H1 (cell line): ENCODE measurements around the gene PRODH. TPM values are rescaled to one million over a fixed set of nuclear protein-coding genes. Genes with fewer than 3 reads are reported as not detected.

Source experiments
- CTCF ChIA-PET: fragments of 300-600 bp; sonication (Branson Sonifier 250); formaldehyde crosslinking; loops from one replicate; lab custom pipeline; 2021; ENCODE audit not compliant: partially characterized antibody; lab: Charles Lee
- POLR2A ChIA-PET: fragments of 300-600 bp; sonication (Branson Sonifier 250); formaldehyde crosslinking; loops from one replicate; lab custom pipeline; 2021; ENCODE audit warnings: inconsistent platforms; ENCODE audit not compliant: partially characterized antibody; lab: Charles Lee
- DNase-seq, 2 experiments: peaks; one replicate each; pipeline versions ENCODE4 v3.0.0 to v3.0.0-alpha.2; 2010 to 2022; ENCODE audit warnings: low spot score in 2 of 2, low read depth in 1 of 2, mixed read lengths in 1 of 2
- FAIRE-seq: peaks from 2 replicates; lab custom pipeline; 2011; peaks lifted over from hg19 to GRCh38; lab: Jason Lieb, UNC
- H2AFZ ChIP-seq: 2 replicates; pipeline ENCODE4 v1.8.1; 2012; ENCODE audit warnings: low read length, inconsistent platforms
- H2AK5ac ChIP-seq: 2 replicates; pipeline ENCODE4 v1.6.1; 2013; ENCODE audit warnings: low read depth, low read length
- H2BK120ac ChIP-seq: replicated peaks from 2 replicates; pipeline ENCODE3; 2013; ENCODE audit warnings: low read depth, low read length, inconsistent platforms
- H2BK12ac ChIP-seq: 2 replicates; pipeline ENCODE4 v1.6.1; 2013; ENCODE audit warnings: low read depth, low read length
- H2BK15ac ChIP-seq: 2 replicates; pipeline ENCODE4 v1.6.1; 2013; ENCODE audit warnings: low read length
- H2BK20ac ChIP-seq: 2 replicates; pipeline ENCODE4 v1.6.1; 2013; ENCODE audit warnings: low read length
- H2BK5ac ChIP-seq: 2 replicates; pipeline ENCODE4 v1.6.1; 2013; ENCODE audit warnings: low read depth, low read length
- H3K14ac ChIP-seq: 2 replicates; pipeline ENCODE4 v1.6.1; 2013; ENCODE audit warnings: inconsistent platforms; ENCODE audit not compliant: insufficient read length
- H3K18ac ChIP-seq: 2 replicates; pipeline ENCODE4 v1.6.1; 2013; ENCODE audit warnings: low read length; ENCODE audit errors: extremely low read depth
- H3K23ac ChIP-seq: 2 replicates; pipeline ENCODE4 v1.6.1; 2013; ENCODE audit warnings: inconsistent platforms; ENCODE audit not compliant: insufficient read length
- H3K23me2 ChIP-seq: 2 replicates; pipeline ENCODE4 v1.6.1; 2013; ENCODE audit warnings: low read depth, low read length
- H3K27ac ChIP-seq: 2 replicates; pipeline ENCODE4 v1.6.1; 2011; ENCODE audit warnings: low read depth, low read length, inconsistent platforms
- H3K27me3 ChIP-seq, 4 experiments: replicated peaks in 1 of 4; 1 replicate in 1 of 4; 2 replicates in 3 of 4; pipeline versions ENCODE4 v1.6.1 to v1.8.1; 2011 to 2013; ENCODE audit warnings: low read length in 3 of 4, mild to moderate bottlenecking in 3 of 4, inconsistent platforms in 2 of 4, mixed read lengths in 2 of 4, moderate library complexity in 1 of 4; ENCODE audit not compliant: control insufficient read depth in 3 of 4, insufficient read depth in 3 of 4; ENCODE audit errors: extremely low read depth in 1 of 4
- H3K36me3 ChIP-seq, 4 experiments: 2 replicates each; pipeline versions ENCODE4 v1.6.1 to v1.8.1; 2011 to 2013; ENCODE audit warnings: mild to moderate bottlenecking in 4 of 4, low read length in 3 of 4, moderate library complexity in 2 of 4, control low read depth in 1 of 4, inconsistent platforms in 1 of 4; ENCODE audit not compliant: insufficient read depth in 4 of 4, control insufficient read depth in 2 of 4
- H3K4ac ChIP-seq: replicated peaks from 2 replicates; pipeline ENCODE3; 2013; ENCODE audit warnings: low read length, low read depth, mixed read lengths, inconsistent platforms; ENCODE audit not compliant: insufficient read length
- H3K4me1 ChIP-seq, 4 experiments: replicated peaks in 1 of 4; 1 replicate in 1 of 4; 2 replicates in 3 of 4; pipeline versions ENCODE4 v1.6.1 to v1.8.1; 2011 to 2013; ENCODE audit warnings: low read length in 3 of 4, inconsistent platforms in 2 of 4, mixed read lengths in 1 of 4; ENCODE audit not compliant: insufficient read depth in 4 of 4, control insufficient read depth in 3 of 4
- H3K4me2 ChIP-seq, 2 experiments: 2 replicates each; pipeline versions ENCODE4 v1.6.1 to v1.8.1; 2011 to 2013; ENCODE audit warnings: low read depth in 2 of 2, low read length in 2 of 2, control low read depth in 1 of 2, inconsistent platforms in 1 of 2, mild to moderate bottlenecking in 1 of 2; ENCODE audit not compliant: insufficient read depth in 1 of 2
- H3K4me3 ChIP-seq, 4 experiments: fragments of 200-600, 300-600 bp in 1 of 4; sonication (generic), shearing (Covaris generic), sonication (Bioruptor Twin) in 1 of 4; 2 replicates each; pipeline versions ENCODE4 v1.5.1 to v1.8.1; 2011 to 2016; ENCODE audit warnings: low read length in 4 of 4, low read depth in 3 of 4, control low read depth in 2 of 4, inconsistent platforms in 2 of 4, mild to moderate bottlenecking in 2 of 4, mixed read lengths in 1 of 4, moderate library complexity in 1 of 4; ENCODE audit not compliant: insufficient read depth in 2 of 4; ENCODE audit errors: extremely low read depth in 1 of 4
- H3K56ac ChIP-seq: replicated peaks from 2 replicates; pipeline ENCODE3; 2013; ENCODE audit warnings: low read depth, mild to moderate bottlenecking, mixed read lengths, low read length, inconsistent platforms; ENCODE audit not compliant: insufficient read length
- H3K79me1 ChIP-seq: 2 replicates; pipeline ENCODE4 v1.6.1; 2013; ENCODE audit warnings: low read depth, low read length, control low read depth
- H3K79me2 ChIP-seq, 2 experiments: 2 replicates each; pipeline versions ENCODE4 v1.6.1 to v1.8.1; 2012 to 2013; ENCODE audit warnings: low read length in 2 of 2, mild to moderate bottlenecking in 2 of 2, inconsistent platforms in 1 of 2; ENCODE audit not compliant: insufficient read depth in 2 of 2, control insufficient read depth in 1 of 2
- H3K9ac ChIP-seq, 4 experiments: replicated peaks in 1 of 4; 1 replicate in 1 of 4; 2 replicates in 3 of 4; pipeline versions ENCODE4 v1.6.1 to v1.8.1; 2011 to 2013; ENCODE audit warnings: low read depth in 3 of 4, low read length in 3 of 4, control low read depth in 2 of 4, mild to moderate bottlenecking in 2 of 4, moderate library complexity in 2 of 4, inconsistent platforms in 1 of 4; ENCODE audit errors: extremely low read depth in 1 of 4
- H3K9me3 ChIP-seq, 2 experiments: 2 replicates each; pipeline versions ENCODE4 v1.6.1 to v1.8.1; 2012 to 2013; ENCODE audit warnings: mild to moderate bottlenecking in 2 of 2, moderate library complexity in 2 of 2, control low read depth in 1 of 2, inconsistent platforms in 1 of 2, low read depth in 1 of 2, low read length in 1 of 2, mixed read lengths in 1 of 2; ENCODE audit not compliant: insufficient read depth in 2 of 2
- H4K20me1 ChIP-seq, 2 experiments: replicated peaks in 1 of 2; 2 replicates each; pipeline versions ENCODE3 to v1.8.1; 2011 to 2013; ENCODE audit warnings: inconsistent platforms in 2 of 2, low read length in 2 of 2, mild to moderate bottlenecking in 1 of 2; ENCODE audit not compliant: insufficient read depth in 2 of 2, control insufficient read depth in 1 of 2
- H4K5ac ChIP-seq: 2 replicates; pipeline ENCODE4 v1.6.1; 2013; ENCODE audit warnings: low read length, low read depth, mixed read lengths, inconsistent platforms; ENCODE audit not compliant: insufficient read length
- H4K8ac ChIP-seq: 2 replicates; pipeline ENCODE4 v1.8.0; 2013; ENCODE audit warnings: mild to moderate bottlenecking, moderate library complexity, low read length, inconsistent platforms; ENCODE audit not compliant: insufficient read depth; ENCODE audit errors: extremely low read depth
- H4K91ac ChIP-seq: replicated peaks from 2 replicates; pipeline ENCODE3; 2013; ENCODE audit warnings: low read length, mixed read lengths, inconsistent platforms; ENCODE audit not compliant: insufficient read length
- EGR1 ChIP-seq: IDR thresholded peaks from 2 replicates; pipeline ENCODE4 v1.6.1; 2011; ENCODE audit warnings: low read depth, low read length, borderline replicate concordance
- JUND ChIP-seq: IDR thresholded peaks from 2 replicates; pipeline ENCODE4 v1.6.1; 2011; ENCODE audit warnings: mild to moderate bottlenecking, improper control_type of control experiment, low read length
- RNF2 ChIP-seq: fragments of 200-900, 300-1000 bp; sonication (generic); IDR thresholded peaks from 2 replicates; pipeline ENCODE4 v1.7.1; 2016; ENCODE audit warnings: borderline replicate concordance, low read depth, mild to moderate bottlenecking, antibody characterized with exemption, low read length; ENCODE audit not compliant: poor library complexity, severe bottlenecking; ENCODE audit errors: missing control alignments
- SP1 ChIP-seq: IDR thresholded peaks from 2 replicates; pipeline ENCODE4 v1.6.1; 2011; ENCODE audit warnings: low read depth, low read length
- SUZ12 ChIP-seq: fragments of 200-600 bp; sonication (generic); IDR thresholded peaks from 2 replicates; pipeline ENCODE4 v1.6.1; 2012; ENCODE audit warnings: mild to moderate bottlenecking, inconsistent platforms, low read length, moderate library complexity, mixed read lengths
- TAF1 ChIP-seq: IDR thresholded peaks from 2 replicates; pipeline ENCODE4 v1.6.1; 2011; ENCODE audit warnings: mild to moderate bottlenecking, low read depth, low read length
- WGBS, 2 experiments: shearing (Covaris generic) in 1 of 2; methylation state at CpG; one replicate each; pipeline versions ENCODE4 v1.1.6 to v1.1.7; 2013 to 2015; ENCODE audit warnings: low lambda C conversion rate in 2 of 2, mixed read lengths in 2 of 2, inconsistent platforms in 1 of 2, low coverage in 1 of 2, missing lambda C conversion rate in 1 of 2; ENCODE audit not compliant: insufficient replicate concordance in 2 of 2, insufficient coverage in 1 of 2, insufficient read length in 1 of 2; ENCODE audit errors: extremely low coverage in 1 of 2, missing lambda C conversion rate in 1 of 2; 5-methylcytosine and 5-hydroxymethylcytosine counted together
- polyA plus RNA-seq, 7 experiments: library from polyadenylated mRNA; depleted of rRNA in 3 of 7; stranded (reverse) in 5 of 7; unstranded in 2 of 7; fragments of >200 nt in 5 of 7; fragments of 200-250 nt in 2 of 7; gene quantifications; 1 replicate in 5 of 7; 2 replicates in 1 of 7; 4 replicates in 1 of 7; pipeline versions ENCODE4 v1.2.1 to v1.2.3, GENCODE V29; 2011 to 2013; ENCODE audit warnings: missing spikeins in 2 of 7, mixed read lengths in 2 of 7
- total RNA-seq: library from RNA; stranded (reverse); fragmentation: NEBNext Ultra II Directional; extraction: Animal tissue kit (Norgen Biotek cat#: 25700); gene quantifications from 2 replicates; pipeline ENCODE4 v1.2.1, GENCODE V29; 2021

Gene PRODH
- total and polyA plus RNA-seq, 2 of the 8 experiments (the other 6 are each of a cell fraction or from before 2014, with no cell fraction given): 27.6 to 45.6 TPM

DNA sequence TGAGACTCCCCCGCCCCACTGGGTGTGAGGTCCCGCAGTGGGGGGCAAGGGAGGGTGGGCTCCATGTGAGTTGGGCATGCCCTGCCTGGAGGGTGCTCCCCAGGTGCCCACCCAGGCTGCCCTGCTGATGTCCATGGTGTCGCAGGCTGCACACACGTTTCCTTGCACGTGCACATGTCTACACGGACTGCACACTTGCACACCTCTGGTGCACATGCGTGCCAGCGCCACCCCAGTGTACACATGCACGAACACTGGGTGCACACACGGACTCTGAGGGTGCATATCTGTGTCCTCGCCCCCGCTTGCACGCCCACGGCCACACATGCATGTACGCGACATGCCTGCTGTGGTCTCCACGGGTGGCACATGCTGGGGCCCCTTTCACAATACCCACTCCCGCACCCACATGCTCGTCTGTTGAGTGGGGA lies 35.2 kb upstream of the PRODH start:
- H3K14ac ChIP-seq: no peak overlapping the region
- no peak overlapping the region; the same call in 1 of the 2 replicates for H2BK5ac ChIP-seq
- DNase-seq (no peak), FAIRE-seq (no peak)
- H3K9ac ChIP-seq: no peak overlapping the region; a peak in 1 of 7 replicates
- H3K27me3 ChIP-seq: no peaks in the 10 kb centered on the region
- peaks cover 0 to 13% (median 8%) of the 10 kb centered on the region in 4 experiments; a peak in 6 of 7 replicates for H3K4me1 ChIP-seq
- no peaks in the 10 kb centered on the region; a peak in 1 of 4 replicates for H3K79me2 ChIP-seq
- peak overlapping the region; percentile 90; the same call in 1 of the 2 replicates for H2BK12ac ChIP-seq
- H2BK120ac ChIP-seq: no peak overlapping the region
- H2BK15ac ChIP-seq: peak overlapping the region; percentile 83
- no peak overlapping the region for H3K4ac ChIP-seq
- no peak overlapping the region for H2BK20ac ChIP-seq
- H4K8ac ChIP-seq: peak overlapping the region; percentile 51; the same call in 1 of the 2 replicates
- H3K79me1 ChIP-seq: peaks cover 4% of the 10 kb centered on the region; the same call in 1 of the 2 replicates
- H3K9me3 ChIP-seq: peaks cover 0 to 2% of the 10 kb centered on the region in 2 experiments; a peak in 1 of 4 replicates
- H4K91ac ChIP-seq: no peak overlapping the region
- POLR2A ChIA-PET: no interaction called here
- H3K23me2 ChIP-seq: peaks cover 6% of the 10 kb centered on the region; the same call in 1 of the 2 replicates
- WGBS, 2 experiments: 64% methylated on average over 12 of the region's 19 CpGs; no CpG with 5 or more reads in 1 of the 2 experiments
- no peak for TF ChIP-seq SP1
- TF ChIP-seq RNF2: no peak
- TF ChIP-seq SUZ12: no peak
- TF ChIP-seq JUND: no peak
- no peak for TF ChIP-seq TAF1
- no peak for TF ChIP-seq EGR1
- no peak overlapping the region for H2AFZ ChIP-seq
- peak overlapping the region; percentile 70; the same call in 1 of the 2 replicates for H2AK5ac ChIP-seq
- H3K4me3 ChIP-seq: peak overlapping the region; percentile 68 to 92 (median 81)
- peak overlapping the region; percentile 58 to 82 for H3K4me2 ChIP-seq
- no peak overlapping the region for H3K27ac ChIP-seq
- no peaks in the 10 kb centered on the region for H3K36me3 ChIP-seq
- peak overlapping the region; percentile 60; the same call in 1 of the 2 replicates for H3K18ac ChIP-seq
- peaks cover 0 to 3% of the 10 kb centered on the region in 2 experiments for H4K20me1 ChIP-seq
- CTCF ChIA-PET: no interaction called here
- H3K23ac ChIP-seq: no peak overlapping the region
- H3K56ac ChIP-seq: no peak overlapping the region
- H4K5ac ChIP-seq: no peak overlapping the region
